SK-N-MC (cell line): ENCODE data around the gene FGF11.

ENCODE experiments used
- EZH2 ChIP-seq: fragments of 200-600 bp; sonication (generic); IDR thresholded peaks from one replicate; pipeline ENCODE4 v1.6.1; 2017; ENCODE audit warnings: antibody characterized with exemption
- POLR2AphosphoS5 ChIP-seq: IDR thresholded peaks from 2 replicates; pipeline ENCODE4 v1.6.1; 2012; ENCODE audit warnings: mild to moderate bottlenecking, low read depth, low read length, borderline replicate concordance

GRCh38 chr17:7398612-7399011, 40.7 kb upstream of the FGF11 start:
- no peak for TF ChIP-seq POLR2AphosphoS5
- no peak for TF ChIP-seq EZH2
